RPMI8226 (cell line): ENCODE measurements around the gene IL22RA2.

Experiments
- DNase-seq: peaks from one replicate; pipeline ENCODE4 v3.0.0-alpha.2; 2015

IL22RA2 gene

GRCh38 chr6:137094411-137095008 lies 78.9 kb downstream of the IL22RA2 start:
- DNase-seq: peak; percentile 58
